ENCODE results near the gene C19orf25.

Gene C19orf25

GRCh38 chr19:1431759-1432506, 47.1 kb downstream of the C19orf25 start (continued):
- TF ChIP-seq OSR1 (CRISPR knock-in tag; IDR thresholded peaks at IDR 0.05) = no peak

- no peak for ATAC-seq
- TF ChIP-seq BACH2 (CRISPR knock-in tag; IDR thresholded peaks at IDR 0.05; ENCODE audit: borderline replicate concordance) (no peak), GLIS3 (CRISPR knock-in tag; IDR thresholded peaks at IDR 0.05) (no peak), ZNF8 (CRISPR knock-in tag; IDR thresholded peaks at IDR 0.05) (no peak), ISL1 (CRISPR knock-in tag; IDR thresholded peaks at IDR 0.05) (no peak), TSHZ2 (CRISPR knock-in tag; IDR thresholded peaks at IDR 0.05) (no peak), CREB5 (CRISPR knock-in tag; IDR thresholded peaks at IDR 0.05; ENCODE audit: low read depth) (no peak), ZFP30 (CRISPR knock-in tag; IDR thresholded peaks at IDR 0.05) (no peak), PATZ1 (CRISPR knock-in tag; IDR thresholded peaks at IDR 0.05; ENCODE audit: borderline replicate concordance) (no peak), ARNTL (CRISPR knock-in tag; IDR thresholded peaks at IDR 0.05; ENCODE audit: borderline replicate concordance, low read depth) (no peak), POU6F1 (CRISPR knock-in tag; IDR thresholded peaks at IDR 0.05; ENCODE audit: borderline replicate concordance, low read depth) (no peak), ZNF70 (CRISPR knock-in tag; IDR thresholded peaks at IDR 0.05) (no peak), RARB (CRISPR knock-in tag; IDR thresholded peaks at IDR 0.05) (no peak), PPARA (CRISPR knock-in tag; IDR thresholded peaks at IDR 0.05; ENCODE audit: borderline replicate concordance) (no peak), CSRNP3 (CRISPR knock-in tag; IDR thresholded peaks at IDR 0.05) (no peak), CSDC2 (CRISPR knock-in tag; IDR thresholded peaks at IDR 0.05) (no peak), ZC3H10 (CRISPR knock-in tag; IDR thresholded peaks at IDR 0.05) (no peak)
These were observed 48.8 kb downstream of the C19orf25 start for GRCh38 chr19:1430246-1430645.

GRCh38 chr19:1429750-1430149, 49.3 kb downstream of the C19orf25 start:
- no peak for ATAC-seq
- TF ChIP-seq CSDC2 (CRISPR knock-in tag; IDR thresholded peaks at IDR 0.05) = no peak
- TF ChIP-seq CREB5 (CRISPR knock-in tag; IDR thresholded peaks at IDR 0.05; ENCODE audit: low read depth) = no peak
- no peak for TF ChIP-seq POU6F1 (CRISPR knock-in tag; IDR thresholded peaks at IDR 0.05; ENCODE audit: borderline replicate concordance, low read depth)
- no peak for TF ChIP-seq RARB (CRISPR knock-in tag; IDR thresholded peaks at IDR 0.05)
- no peak for TF ChIP-seq ZNF8 (CRISPR knock-in tag; IDR thresholded peaks at IDR 0.05)
- no peak for TF ChIP-seq ZNF565 (CRISPR knock-in tag; conservative IDR thresholded peaks at IDR 0.05; ENCODE audit: low read depth)
- TF ChIP-seq ZNF70 (CRISPR knock-in tag; IDR thresholded peaks at IDR 0.05) = no peak
- no peak for TF ChIP-seq SNAI2 (CRISPR knock-in tag; IDR thresholded peaks at IDR 0.05)
- no peak for TF ChIP-seq ARNTL (CRISPR knock-in tag; IDR thresholded peaks at IDR 0.05; ENCODE audit: borderline replicate concordance, low read depth)
- TF ChIP-seq TSHZ2 (CRISPR knock-in tag; IDR thresholded peaks at IDR 0.05) = no peak

All from SK-N-SH treated with all-trans-retinoic acid at 6 μM for 48 hours (cell line).